HCEC 1CT (cell line): Measurements from ENCODE around the gene GMEB2.

ENCODE experiments used
- DNase-seq: peaks from one replicate; pipeline ENCODE4 v3.0.0-alpha.2; 2017

Gene GMEB2

DNA sequence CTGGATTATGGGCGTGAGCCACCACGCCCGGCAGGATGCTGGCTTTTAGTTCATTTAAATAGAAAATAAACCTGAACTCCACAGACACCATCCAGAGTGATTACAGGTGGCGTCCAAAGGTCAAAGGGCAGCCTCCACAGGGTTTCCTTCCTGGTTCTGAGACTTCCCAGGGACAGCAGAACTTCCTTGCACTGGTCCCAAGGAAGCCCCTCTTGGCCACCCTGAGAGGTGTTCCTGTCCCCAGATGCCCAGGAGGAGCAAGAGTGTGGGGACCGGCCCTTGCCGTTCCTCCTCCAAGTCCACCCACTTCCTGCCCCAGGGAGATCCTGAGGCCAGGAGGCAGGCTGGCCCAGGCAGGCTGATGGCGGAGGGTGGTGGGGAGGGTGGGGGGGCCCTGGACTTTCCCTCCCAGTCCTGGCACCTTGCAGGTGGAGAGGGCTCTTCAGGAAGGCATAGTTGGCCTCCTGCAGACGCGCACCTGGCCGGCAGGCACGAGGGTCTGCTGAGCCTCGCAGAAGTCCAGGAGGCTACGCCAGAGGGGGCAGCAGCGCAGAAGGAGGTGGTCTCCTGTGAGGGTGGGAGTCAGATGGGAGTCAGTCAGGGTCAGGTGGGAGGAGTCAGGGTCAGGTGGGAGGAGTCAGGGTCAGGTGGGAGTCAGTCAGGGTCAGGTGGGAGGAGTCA lies 68.0 kb downstream of the GMEB2 start:
- no peak for DNase-seq

DNA sequence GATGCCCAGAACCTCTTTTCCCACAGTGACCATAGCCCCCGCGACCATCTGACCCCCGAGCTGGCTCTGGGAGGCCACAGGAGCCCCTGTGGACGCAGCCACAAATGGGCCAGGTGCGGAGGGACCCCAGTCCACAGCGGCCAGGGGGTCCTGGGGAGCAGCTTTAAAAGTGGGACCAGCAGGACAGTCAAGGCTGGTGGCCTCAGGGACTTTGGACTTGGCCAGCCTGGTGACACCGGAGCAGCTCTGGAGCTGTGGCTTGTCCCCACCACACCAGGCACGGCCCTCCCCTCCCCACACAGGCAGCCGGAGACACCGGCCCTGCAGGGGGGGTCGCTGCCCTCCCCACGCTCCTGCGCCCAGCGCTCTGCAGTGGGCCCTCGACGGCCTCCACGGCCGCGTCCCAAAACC lies 69.4 kb downstream of the GMEB2 start:
- DNase-seq: no peak

- DNase-seq: no peak
Observed at GRCh38 chr20:63556873-63557478, 69.9 kb downstream of the GMEB2 start.

DNA sequence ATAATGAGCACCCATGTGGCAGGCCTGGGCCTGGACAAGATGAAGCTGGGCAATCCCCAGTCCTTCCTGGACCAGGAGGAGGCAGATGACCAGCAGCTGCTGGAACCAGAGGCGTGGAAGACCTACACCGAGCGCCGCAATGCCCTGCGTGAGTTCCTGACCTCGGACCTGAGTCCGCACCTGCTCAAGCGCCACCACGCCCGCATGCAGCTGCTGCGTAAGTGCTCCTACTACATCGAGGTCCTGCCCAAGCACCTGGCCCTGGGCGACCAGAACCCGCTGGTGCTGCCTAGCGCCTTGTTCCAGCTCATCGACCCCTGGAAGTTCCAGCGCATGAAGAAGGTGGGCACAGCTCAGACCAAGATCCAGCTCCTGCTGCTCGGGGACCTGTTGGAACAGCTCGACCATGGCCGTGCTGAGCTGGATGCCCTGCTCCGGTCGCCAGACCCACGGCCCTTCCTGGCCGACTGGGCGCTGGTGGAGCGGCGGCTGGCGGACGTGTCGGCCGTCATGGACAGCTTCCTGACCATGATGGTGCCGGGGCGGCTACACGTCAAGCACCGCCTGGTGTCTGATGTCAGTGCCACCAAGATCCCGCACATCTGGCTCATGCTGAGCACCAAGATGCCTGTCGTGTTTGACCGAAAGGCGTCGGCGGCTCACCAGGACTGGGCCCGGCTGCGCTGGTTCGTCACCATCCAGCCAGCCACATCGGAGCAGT lies 71.1 kb downstream of the GMEB2 start:
- DNase-seq: no peak

GRCh38 chr20:63554361-63555278 lies 72.3 kb downstream of the GMEB2 start:
- no peak for DNase-seq

DNA sequence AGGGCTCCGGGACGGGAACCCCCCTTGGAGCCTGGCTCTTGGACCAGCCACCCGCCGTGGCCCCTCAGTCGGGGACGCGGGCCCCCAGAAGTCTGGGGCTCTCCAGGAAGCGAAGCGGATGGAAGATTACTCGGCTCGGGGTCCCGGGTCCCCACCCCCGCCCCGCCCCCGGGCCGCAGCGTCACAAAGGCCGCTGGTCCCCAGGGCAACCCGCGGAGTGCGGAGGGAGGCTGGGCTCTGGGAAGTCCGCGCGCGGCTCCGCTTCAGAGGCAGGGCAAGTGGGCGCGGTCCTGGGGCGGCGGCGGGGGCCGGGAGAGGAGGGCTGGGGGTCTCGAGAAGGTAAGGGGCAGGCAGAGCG lies 73.0 kb downstream of the GMEB2 start, which contains the start of gene FNDC11:
Gene FNDC11 (plus strand): TSS at position 227 of the 358 bp plus-strand sequence. CDS start 1,505 bp downstream, outside the sequence.
- no peak for DNase-seq

GRCh38 chr20:63553251-63553932 lies 73.5 kb downstream of the GMEB2 start:
- DNase-seq: peak; percentile 74

- no peak for DNase-seq
Observed at GRCh38 chr20:63552481-63553249, 74.2 kb downstream of the GMEB2 start.

- no peak for DNase-seq
Observed at GRCh38 chr20:63551068-63551467, 75.8 kb downstream of the GMEB2 start.

DNA sequence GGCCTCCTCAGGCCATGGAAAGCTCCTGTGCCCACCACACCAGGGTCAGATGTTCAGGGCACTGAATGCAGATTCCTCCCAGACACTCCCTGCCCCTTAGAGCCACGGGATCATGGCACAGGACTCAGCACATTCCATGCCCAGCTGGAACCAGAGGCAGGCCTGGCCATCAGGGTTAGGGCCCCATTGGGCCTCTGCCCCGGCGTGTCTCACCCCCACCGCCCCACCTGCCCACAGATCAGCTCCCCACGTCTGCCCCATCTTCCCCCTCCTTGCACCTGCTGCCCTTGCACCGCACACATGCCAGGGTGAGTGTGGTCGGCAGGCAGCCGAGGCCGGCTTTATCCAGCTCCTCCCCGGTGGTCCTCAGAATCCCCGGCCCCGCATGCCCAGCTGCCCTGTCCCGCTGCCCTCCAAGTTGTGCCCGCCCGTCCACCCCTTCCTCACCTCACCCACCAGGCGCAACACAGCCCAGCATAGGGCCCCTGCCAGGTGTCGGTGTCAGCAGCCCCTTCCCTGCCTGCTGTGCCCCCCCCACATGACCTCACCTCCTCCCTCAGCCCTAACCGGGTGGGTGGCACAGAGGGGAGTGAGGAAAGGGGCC lies 77.1 kb downstream of the GMEB2 start:
- DNase-seq: no peak

DNA sequence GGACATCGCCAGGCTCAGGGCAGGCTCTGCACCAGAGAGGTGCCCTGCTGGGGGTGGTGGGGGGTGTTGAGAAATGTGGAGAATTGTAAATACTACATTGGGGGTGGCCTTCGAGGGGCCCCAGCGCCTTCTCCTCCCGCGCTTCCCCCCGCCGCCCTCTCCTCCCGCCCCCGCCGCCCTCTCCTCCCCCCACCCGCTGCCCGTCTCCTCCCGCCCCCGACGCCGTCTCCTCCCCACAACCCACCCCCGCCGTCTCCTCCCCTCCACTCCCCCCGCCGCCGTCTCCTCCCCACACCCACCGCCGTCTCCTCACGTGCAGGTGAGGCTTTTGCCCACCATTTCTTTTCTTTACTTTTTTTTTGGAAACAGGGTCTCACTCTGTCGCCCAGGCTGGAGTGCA lies 77.9 kb downstream of the GMEB2 start:
- DNase-seq: no peak

- DNase-seq: no peak
Observed at GRCh38 chr20:63548542-63548941, 78.4 kb downstream of the GMEB2 start.

GRCh38 chr20:63547725-63548480 lies 79.0 kb downstream of the GMEB2 start, which contains the start of gene SRMS:
Gene SRMS, minus strand, starts transcription at chr20:63547749. Its CDS starts 286 bp downstream, at chr20:63547463.
- DNase-seq: no peak

DNA sequence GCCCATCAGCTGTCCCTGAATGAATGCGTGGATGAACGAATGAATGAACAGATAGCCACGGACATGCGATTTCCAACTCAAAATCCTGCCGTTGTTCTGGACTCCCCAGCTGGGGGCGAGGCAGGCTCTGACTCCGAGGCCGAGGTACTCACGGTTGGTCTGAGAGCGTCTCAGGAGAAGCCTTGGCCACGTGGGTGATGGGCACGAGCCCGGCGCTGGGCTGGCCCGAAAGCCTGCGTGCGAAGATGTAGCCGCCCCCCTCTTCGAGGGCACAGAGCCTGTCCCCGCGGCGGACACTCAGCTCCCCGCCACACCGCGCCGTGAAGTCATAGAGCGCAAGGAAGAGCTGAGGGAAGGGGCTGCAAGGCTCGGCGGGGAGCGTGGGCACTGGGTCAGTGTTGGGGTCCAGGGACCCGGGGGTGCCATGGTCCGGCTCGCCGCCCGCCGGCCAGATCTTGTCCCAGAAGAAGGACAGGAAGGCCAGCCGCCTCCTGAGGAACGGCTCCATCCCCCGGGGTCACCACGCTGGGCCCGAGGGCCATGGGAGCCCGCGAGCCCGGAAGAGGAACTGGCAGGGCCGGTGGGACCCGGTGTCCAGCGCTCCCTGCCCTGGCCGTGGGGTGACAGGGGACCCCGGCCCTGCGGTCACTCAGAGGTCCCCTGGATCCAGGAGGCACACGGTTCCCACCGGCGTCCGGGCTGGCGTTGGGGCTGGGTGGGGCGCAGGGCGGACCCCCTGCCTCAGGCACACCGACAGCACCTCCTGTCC lies 79.8 kb downstream of the GMEB2 start:
- DNase-seq: no peak

GRCh38 chr20:63546256-63546955 lies 80.5 kb downstream of the GMEB2 start:
- no peak for DNase-seq

- DNase-seq: no peak
Observed at GRCh38 chr20:63545814-63546213, 81.1 kb downstream of the GMEB2 start.

DNA sequence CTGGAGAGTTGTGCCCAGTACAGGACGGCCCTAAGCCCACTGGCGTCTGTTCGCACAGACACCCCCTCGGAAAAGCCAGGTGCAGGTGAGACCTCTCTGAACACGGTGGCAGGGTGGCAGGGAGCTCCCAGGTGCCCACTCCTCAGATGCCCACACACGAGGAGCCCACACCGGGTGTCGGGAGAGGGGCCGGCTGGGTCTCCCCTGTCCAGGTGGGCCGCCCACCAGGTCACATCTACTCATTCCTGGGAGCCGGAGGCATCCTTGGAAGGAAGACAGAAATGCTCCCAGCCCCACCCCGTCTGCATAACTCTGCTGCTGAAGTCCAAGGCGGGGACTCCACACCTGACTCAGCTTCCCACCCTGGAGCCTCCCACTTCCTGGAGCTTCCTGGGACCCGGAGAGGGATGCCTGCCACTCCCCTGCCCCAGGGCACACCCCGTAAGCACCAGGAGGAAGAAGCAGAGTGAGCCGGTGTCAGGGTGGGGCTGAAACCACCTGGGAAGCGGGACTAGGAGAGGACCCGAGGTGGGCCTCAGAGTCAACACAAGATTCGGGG lies 81.9 kb downstream of the GMEB2 start:
- DNase-seq: no peak

DNA sequence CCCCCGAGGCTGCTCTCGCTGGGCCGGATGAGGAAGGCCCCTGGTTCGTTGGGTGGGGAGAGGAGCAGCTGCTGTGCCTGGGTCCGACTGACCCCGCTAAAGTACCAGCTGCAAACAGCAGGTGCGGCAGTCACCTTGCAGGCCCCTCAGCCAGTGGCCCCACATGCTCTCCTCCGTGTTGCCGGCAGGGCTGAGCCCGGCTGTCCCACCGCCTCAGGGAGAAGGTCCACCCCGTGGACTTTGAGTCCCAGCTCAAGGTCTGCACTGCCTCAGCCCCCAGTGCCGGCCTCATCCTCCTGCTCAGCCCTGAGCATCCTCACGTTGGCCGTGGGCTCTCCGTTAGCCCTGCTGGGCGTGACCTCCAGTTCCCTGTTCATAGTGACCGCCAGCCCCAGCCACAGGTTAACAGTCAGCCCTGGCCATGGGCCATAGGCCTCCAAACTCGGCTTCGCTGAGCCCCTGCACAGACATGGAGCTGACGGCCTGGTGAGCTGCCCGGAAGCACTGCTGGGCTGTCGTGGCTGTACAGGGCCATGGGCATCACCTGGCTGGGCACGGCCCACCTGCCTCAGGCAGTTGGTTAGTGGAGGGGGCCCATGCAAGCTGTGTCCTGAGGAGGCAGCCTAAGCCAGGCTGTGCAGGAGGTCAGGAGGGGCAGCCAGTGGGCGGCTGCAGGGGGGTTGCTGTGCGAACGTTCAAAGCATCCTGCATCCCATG lies 82.5 kb downstream of the GMEB2 start:
- no peak for DNase-seq
